Myocyte (in vitro differentiated cells): ENCODE results near the gene PBX1. TPM values are rescaled to one million over a fixed set of nuclear protein-coding genes. Genes with fewer than 3 reads are reported as not detected.

ENCODE experiments used
- DNase-seq: peaks from one replicate; pipeline ENCODE4 v3.0.0-alpha.2; 2012; ENCODE audit warnings: low read depth
- total RNA-seq: library from RNA; depleted of rRNA; stranded (reverse); fragments of >200 nt; gene quantifications from 2 replicates; pipeline ENCODE4 v1.2.3, GENCODE V29; 2014

Gene PBX1
- total RNA-seq, 1 donor from 2014 or later = 4.6 TPM

- DNase-seq = peak; percentile 40
Observed at GRCh38 chr1:164748253-164748899, 189.4 kb downstream of the PBX1 start.

GRCh38 chr1:164753521-164754077, 194.6 kb downstream of the PBX1 start:
- no peak for DNase-seq

- DNase-seq = no peak
Observed at GRCh38 chr1:164754088-164754600, 195.2 kb downstream of the PBX1 start.

GRCh38 chr1:164755690-164756089, 196.7 kb downstream of the PBX1 start:
- DNase-seq = no peak

GRCh38 chr1:164756741-164757140, 197.8 kb downstream of the PBX1 start:
- DNase-seq = no peak

GRCh38 chr1:164757625-164758024, 198.6 kb downstream of the PBX1 start:
- no peak for DNase-seq

GRCh38 chr1:164759144-164759920, 200.3 kb downstream of the PBX1 start:
- no peak for DNase-seq

- DNase-seq = no peak
Observed at GRCh38 chr1:164759979-164760469, 201.0 kb downstream of the PBX1 start.

GRCh38 chr1:164760569-164760968, 201.6 kb downstream of the PBX1 start:
- DNase-seq = no peak

- DNase-seq = no peak
Observed at GRCh38 chr1:164761009-164761408, 202.0 kb downstream of the PBX1 start.

- DNase-seq = no peak
Observed at GRCh38 chr1:164763098-164763497, 204.1 kb downstream of the PBX1 start.

- no peak for DNase-seq
Observed at GRCh38 chr1:164764333-164764732, 205.3 kb downstream of the PBX1 start.

GRCh38 chr1:164765557-164765956, 206.6 kb downstream of the PBX1 start:
- DNase-seq = peak; percentile 65

GRCh38 chr1:164765992-164766720, 207.2 kb downstream of the PBX1 start:
- no peak for DNase-seq

- no peak for DNase-seq
Observed at GRCh38 chr1:164767752-164768402, 208.9 kb downstream of the PBX1 start.

GRCh38 chr1:164768619-164769018, 209.6 kb downstream of the PBX1 start:
- DNase-seq = no peak

- DNase-seq = no peak
Observed at GRCh38 chr1:164769486-164770130, 210.6 kb downstream of the PBX1 start.

GRCh38 chr1:164770131-164770529, 211.1 kb downstream of the PBX1 start:
- DNase-seq = no peak

GRCh38 chr1:164771041-164771618, 212.1 kb downstream of the PBX1 start:
- DNase-seq = no peak
